K562 (cell line): Measurements from ENCODE around the gene PHC3. TPM values are rescaled to one million over a fixed set of nuclear protein-coding genes. Genes with fewer than 3 reads are reported as not detected.

Source experiments
- ATAC-seq: fragments of 200-7000 bp; cut with Tn5 transposase; 3 replicates; pipeline ENCODE4 v1.9.1; 2020; ENCODE audit warnings: moderate library complexity
- BruUV-seq: library from RNA; stranded (reverse); fragments of 400-500 nt; replicated peaks from 2 replicates; lab custom pipeline; 2021; lab: Mats Ljungman, UMichigan
- CTCF ChIA-PET: fragments of 300-600 bp; formaldehyde crosslinking; extraction: SDS; loops from one replicate; lab custom pipeline; 2021; ENCODE audit warnings: low intra/inter-chr PET ratio; lab: Yijun Ruan, JAX
- POLR2A ChIA-PET: fragments of 300-600, 350-650 bp; sonication (Branson Sonifier 250); formaldehyde crosslinking; extraction: SDS; loops from one replicate; lab custom pipeline; 2021; ENCODE audit warnings: antibody characterized with exemption, inconsistent platforms; lab: Yijun Ruan, JAX
- DNase-seq, 4 experiments: peaks; one replicate each; pipeline versions ENCODE4 v3.0.0 to v3.0.0-alpha.2; 2011 to 2018; ENCODE audit warnings: low spot score in 3 of 4, mixed read lengths in 3 of 4; ENCODE audit errors: extremely low read depth in 1 of 4
- FAIRE-seq: peaks from 2 replicates; lab custom pipeline; 2011; peaks lifted over from hg19 to GRCh38; lab: Jason Lieb, UNC
- H2AFZ ChIP-seq: 2 replicates; pipeline ENCODE4 v1.6.0; 2011; ENCODE audit warnings: low read depth, low read length, control low read depth, inconsistent platforms
- H3K27ac ChIP-seq: fragments of 200-600 bp; 3 replicates; pipeline ENCODE4 v1.8.0; 2011; ENCODE audit warnings: low read depth, mild to moderate bottlenecking, control low read depth, inconsistent platforms, low read length, moderate library complexity, mixed read lengths; ENCODE audit errors: extremely low read depth
- H3K27me3 ChIP-seq, 2 experiments: fragments of 300-600 bp in 1 of 2; 2 replicates in 1 of 2; 3 replicates in 1 of 2; pipeline versions ENCODE4 v1.6.0 to v1.8.0; 2011; ENCODE audit warnings: inconsistent platforms in 2 of 2, low read length in 2 of 2, mild to moderate bottlenecking in 1 of 2, mixed read lengths in 1 of 2, moderate library complexity in 1 of 2; ENCODE audit not compliant: control insufficient read depth in 2 of 2, insufficient read depth in 2 of 2
- H3K36me3 ChIP-seq: fragments of 300-600 bp; 3 replicates; pipeline ENCODE4 v1.8.0; 2011; ENCODE audit warnings: mild to moderate bottlenecking, low read length, inconsistent platforms; ENCODE audit not compliant: control insufficient read depth, insufficient read depth
- H3K4me1 ChIP-seq, 2 experiments: fragments of 200-600 bp in 1 of 2; replicated peaks in 1 of 2; 2 replicates in 1 of 2; 3 replicates in 1 of 2; pipeline versions ENCODE4 v1.5.1 to v1.8.0; 2011; ENCODE audit warnings: inconsistent platforms in 2 of 2, low read length in 2 of 2, mild to moderate bottlenecking in 1 of 2, mixed read lengths in 1 of 2, moderate library complexity in 1 of 2; ENCODE audit not compliant: control insufficient read depth in 2 of 2, insufficient read depth in 2 of 2
- H3K4me2 ChIP-seq: 2 replicates; pipeline ENCODE4 v1.6.1; 2011; ENCODE audit warnings: low read length, control low read depth, inconsistent platforms, mixed read lengths; ENCODE audit not compliant: insufficient read depth
- H3K4me3 ChIP-seq: fragments of 200-600 bp; sonication (generic), shearing (Covaris generic); 2 replicates; pipeline ENCODE4 v1.5.1; 2016; ENCODE audit warnings: control low read depth, inconsistent platforms
- H3K79me2 ChIP-seq: fragments of 200-600 bp; 3 replicates; pipeline ENCODE4 v1.8.0; 2011; ENCODE audit warnings: low read length, inconsistent platforms; ENCODE audit not compliant: control insufficient read depth, insufficient read depth
- H3K9ac ChIP-seq, 2 experiments: 2 replicates each; pipeline versions ENCODE4 v1.6.0 to v1.6.1; 2011; ENCODE audit warnings: low read depth in 2 of 2, low read length in 2 of 2, control low read depth in 1 of 2, inconsistent platforms in 1 of 2, mild to moderate bottlenecking in 1 of 2, mixed read lengths in 1 of 2; ENCODE audit not compliant: insufficient read depth in 1 of 2
- H3K9me1 ChIP-seq: one replicate; pipeline ENCODE4 v1.6.0; 2011; ENCODE audit warnings: inconsistent platforms, mild to moderate bottlenecking, low read length, moderate library complexity; ENCODE audit not compliant: control insufficient read depth, insufficient read depth
- H3K9me3 ChIP-seq: replicated peaks from 2 replicates; pipeline ENCODE4 v1.5.1; 2011; ENCODE audit warnings: low read depth, low read length, inconsistent platforms; ENCODE audit not compliant: control insufficient read depth, insufficient read depth
- H4K20me1 ChIP-seq: replicated peaks from 2 replicates; pipeline ENCODE4 v1.6.1; 2011; ENCODE audit warnings: low read length, inconsistent platforms, mixed read lengths; ENCODE audit not compliant: control insufficient read depth, insufficient read depth
- DMBX1 ChIP-seq: fragments of 250-450 bp; sonication (Bioruptor Pico); IDR thresholded peaks from 2 replicates; pipeline ENCODE4 v1.8.0; 2022; ENCODE audit warnings: inconsistent platforms, mild to moderate bottlenecking, moderate library complexity, borderline replicate concordance
- ETV1 ChIP-seq: fragments of 450-650 bp; conservative IDR thresholded peaks from 2 replicates; pipeline ENCODE4 v1.6.1; 2016; ENCODE audit warnings: missing genetic modification characterization, control low read depth, low read depth, missing compliant biosample characterization
- GTF2E2 ChIP-seq: fragments of 200-800 bp; sonication (Bioruptor generic); IDR thresholded peaks from 2 replicates; pipeline ENCODE4 v1.6.1; 2016; ENCODE audit warnings: missing genetic modification characterization, missing compliant biosample characterization
- NR1H2 ChIP-seq: sonication (generic); formaldehyde crosslinking; IDR thresholded peaks from 2 replicates; pipeline ENCODE4 v1.4.0; 2020; ENCODE audit warnings: mild to moderate bottlenecking, missing genetic modification reagents
- RAD51 ChIP-seq: fragments of 450-650 bp; IDR thresholded peaks from 2 replicates; pipeline ENCODE4 v1.7.1; 2016; ENCODE audit warnings: low read depth, mild to moderate bottlenecking, borderline replicate concordance
- SRF ChIP-seq, 2 experiments: fragments of 250-450, 450-650 bp in 1 of 2; sonication (Bioruptor Pico) in 1 of 2; sonication (generic) in 1 of 2; formaldehyde crosslinking; IDR thresholded peaks; 2 replicates each; pipeline versions ENCODE4 v1.5.0 to v1.5.1; 2020 to 2022; ENCODE audit warnings: mild to moderate bottlenecking in 1 of 2, missing genetic modification reagents in 1 of 2
- ZBED1 ChIP-seq: IDR thresholded peaks from 2 replicates; pipeline ENCODE4 v1.6.1; 2014
- ZNF408 ChIP-seq: fragments of 250-450 bp; sonication (Bioruptor Pico); IDR thresholded peaks from 2 replicates; pipeline ENCODE4 v1.4.0; 2020; ENCODE audit warnings: low read depth, mild to moderate bottlenecking, moderate library complexity
- ZSCAN29 ChIP-seq: fragments of 450-650 bp; IDR thresholded peaks from 2 replicates; pipeline ENCODE4 v1.6.1; 2017
- WGBS: fragments of 100-300 bp; shearing (Covaris generic); methylation state at CpG from one replicate; pipeline ENCODE4 v1.1.6; 2016; ENCODE audit warnings: low coverage, mixed read lengths; ENCODE audit not compliant: insufficient coverage; ENCODE audit errors: missing lambda C conversion rate; 5-methylcytosine and 5-hydroxymethylcytosine counted together
- in situ Hi-C: fragments of 300-500 bp; cut with MboI; formaldehyde crosslinking; loops from 4 replicates; pipeline ENCODE4 v1.15.0; 2018; ENCODE audit warnings: inconsistent platforms, mixed read lengths
- intact Hi-C: fragments of 100-400 bp; cut with micrococcal nuclease; formaldehyde crosslinking; loops from 2 replicates; pipeline ENCODE4 v1.14.2; 2022
- polyA plus RNA-seq, 8 experiments: library from polyadenylated mRNA; depleted of rRNA in 4 of 8; stranded (reverse) in 5 of 8; unstranded in 3 of 8; fragments of >200 nt; fragmentation: Nextera tagmentation in 2 of 8; fragmentation: Illumina TruSeq in 1 of 8; extraction: Ambion mirVana in 2 of 8; extraction: Trizol in 1 of 8; gene quantifications; 2 replicates each; pipeline versions ENCODE4 v1.2.1 to v1.2.3, GENCODE V29; 2011 to 2014; ENCODE audit warnings: inconsistent platforms in 1 of 8, missing spikeins in 1 of 8
- total RNA-seq, 7 experiments: library from RNA; depleted of rRNA in 6 of 7; stranded (reverse); fragments of >200 nt in 6 of 7; fragmentation: Illumina TruSeq in 2 of 7; extraction: Trizol in 2 of 7; gene quantifications; 2 replicates each; pipeline versions ENCODE4 v1.2.1 to v1.2.3, GENCODE V29; 2011 to 2021; ENCODE audit warnings: low replicate concordance in 1 of 7
- TF ChIP-seq, protein P1 (sequence below): sonication (generic); formaldehyde crosslinking; IDR thresholded peaks from 2 replicates; pipeline ENCODE4 v1.8.1; 2023; ENCODE audit warnings: mild to moderate bottlenecking, missing genetic modification reagents
- TF ChIP-seq, protein P2 (sequence below): fragments of 450-650 bp; formaldehyde crosslinking; conservative IDR thresholded peaks from 2 replicates; pipeline ENCODE4 v1.4.0; 2022; ENCODE audit warnings: mild to moderate bottlenecking, missing genetic modification characterization
- TF ChIP-seq, protein P3 (sequence below), 2 experiments: IDR thresholded peaks; 2 replicates each; pipeline ENCODE4 v1.6.1; 2012; ENCODE audit warnings: improper control_type of control experiment in 2 of 2, low read depth in 2 of 2, low read length in 2 of 2, borderline replicate concordance in 1 of 2
- TF ChIP-seq, protein P4 (sequence below): fragments of 250-450 bp; sonication (Bioruptor Pico); IDR thresholded peaks from 2 replicates; pipeline ENCODE4 v1.6.1; 2021; ENCODE audit warnings: mild to moderate bottlenecking
- TF ChIP-seq, protein P5 (sequence below): IDR thresholded peaks from 2 replicates; pipeline ENCODE4 v1.6.1; 2011; ENCODE audit warnings: borderline replicate concordance, low read depth, mild to moderate bottlenecking, moderate library complexity, low read length; ENCODE audit not compliant: insufficient read depth, poor library complexity, severe bottlenecking

Gene PHC3
- total and polyA plus RNA-seq, 9 of the 15 experiments (the other 6 are each of a cell fraction or from before 2014, with no cell fraction given), result 3.1 to 21.6 (median 10.5) TPM

DNA sequence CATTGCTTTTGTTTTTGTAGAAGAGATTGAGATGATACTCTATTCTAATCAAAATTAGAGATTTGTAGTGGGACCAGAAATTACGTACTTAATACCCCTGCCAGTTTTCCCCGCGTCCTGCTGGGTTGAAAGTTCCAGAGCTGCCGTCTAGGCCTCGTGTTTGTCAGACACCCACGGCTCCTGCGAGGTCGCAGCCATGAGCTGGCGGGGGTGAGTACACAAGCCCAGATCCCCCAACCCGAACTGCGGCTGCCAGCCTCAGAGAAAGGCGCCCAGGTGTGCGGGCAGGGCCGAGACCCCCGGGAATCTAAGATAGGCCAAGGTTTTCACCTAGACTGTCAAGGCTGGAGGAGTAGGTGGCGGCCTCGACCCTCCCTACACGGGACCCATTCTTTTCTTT lies 117.4 kb downstream of the PHC3 start:
- CTCF ChIA-PET, result no interaction called here
- H3K4me1 ChIP-seq, result no peaks in the 10 kb centered on the region
- no TSS peak for BruUV-seq
- H2AFZ ChIP-seq, result no peak overlapping the region
- H3K79me2 ChIP-seq, result no peaks in the 10 kb centered on the region
- DNase-seq (no peak), FAIRE-seq (no peak), ATAC-seq (no peak)
- no peaks in the 10 kb centered on the region for H3K9me3 ChIP-seq
- 78% methylated on average over 14 of the region's 18 CpGs for WGBS
- intact Hi-C loops (no loop called here), in situ Hi-C loops (no loop called here)
- TF ChIP-seq, protein P1, sequence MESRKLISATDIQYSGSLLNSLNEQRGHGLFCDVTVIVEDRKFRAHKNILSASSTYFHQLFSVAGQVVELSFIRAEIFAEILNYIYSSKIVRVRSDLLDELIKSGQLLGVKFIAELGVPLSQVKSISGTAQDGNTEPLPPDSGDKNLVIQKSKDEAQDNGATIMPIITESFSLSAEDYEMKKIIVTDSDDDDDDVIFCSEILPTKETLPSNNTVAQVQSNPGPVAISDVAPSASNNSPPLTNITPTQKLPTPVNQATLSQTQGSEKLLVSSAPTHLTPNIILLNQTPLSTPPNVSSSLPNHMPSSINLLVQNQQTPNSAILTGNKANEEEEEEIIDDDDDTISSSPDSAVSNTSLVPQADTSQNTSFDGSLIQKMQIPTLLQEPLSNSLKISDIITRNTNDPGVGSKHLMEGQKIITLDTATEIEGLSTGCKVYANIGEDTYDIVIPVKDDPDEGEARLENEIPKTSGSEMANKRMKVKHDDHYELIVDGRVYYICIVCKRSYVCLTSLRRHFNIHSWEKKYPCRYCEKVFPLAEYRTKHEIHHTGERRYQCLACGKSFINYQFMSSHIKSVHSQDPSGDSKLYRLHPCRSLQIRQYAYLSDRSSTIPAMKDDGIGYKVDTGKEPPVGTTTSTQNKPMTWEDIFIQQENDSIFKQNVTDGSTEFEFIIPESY (CRISPR knock-in tag), result no peak
- TF ChIP-seq, protein P2, sequence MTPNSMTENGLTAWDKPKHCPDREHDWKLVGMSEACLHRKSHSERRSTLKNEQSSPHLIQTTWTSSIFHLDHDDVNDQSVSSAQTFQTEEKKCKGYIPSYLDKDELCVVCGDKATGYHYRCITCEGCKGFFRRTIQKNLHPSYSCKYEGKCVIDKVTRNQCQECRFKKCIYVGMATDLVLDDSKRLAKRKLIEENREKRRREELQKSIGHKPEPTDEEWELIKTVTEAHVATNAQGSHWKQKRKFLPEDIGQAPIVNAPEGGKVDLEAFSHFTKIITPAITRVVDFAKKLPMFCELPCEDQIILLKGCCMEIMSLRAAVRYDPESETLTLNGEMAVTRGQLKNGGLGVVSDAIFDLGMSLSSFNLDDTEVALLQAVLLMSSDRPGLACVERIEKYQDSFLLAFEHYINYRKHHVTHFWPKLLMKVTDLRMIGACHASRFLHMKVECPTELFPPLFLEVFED (CRISPR knock-in tag), result no peak
- TF ChIP-seq, protein P3, sequence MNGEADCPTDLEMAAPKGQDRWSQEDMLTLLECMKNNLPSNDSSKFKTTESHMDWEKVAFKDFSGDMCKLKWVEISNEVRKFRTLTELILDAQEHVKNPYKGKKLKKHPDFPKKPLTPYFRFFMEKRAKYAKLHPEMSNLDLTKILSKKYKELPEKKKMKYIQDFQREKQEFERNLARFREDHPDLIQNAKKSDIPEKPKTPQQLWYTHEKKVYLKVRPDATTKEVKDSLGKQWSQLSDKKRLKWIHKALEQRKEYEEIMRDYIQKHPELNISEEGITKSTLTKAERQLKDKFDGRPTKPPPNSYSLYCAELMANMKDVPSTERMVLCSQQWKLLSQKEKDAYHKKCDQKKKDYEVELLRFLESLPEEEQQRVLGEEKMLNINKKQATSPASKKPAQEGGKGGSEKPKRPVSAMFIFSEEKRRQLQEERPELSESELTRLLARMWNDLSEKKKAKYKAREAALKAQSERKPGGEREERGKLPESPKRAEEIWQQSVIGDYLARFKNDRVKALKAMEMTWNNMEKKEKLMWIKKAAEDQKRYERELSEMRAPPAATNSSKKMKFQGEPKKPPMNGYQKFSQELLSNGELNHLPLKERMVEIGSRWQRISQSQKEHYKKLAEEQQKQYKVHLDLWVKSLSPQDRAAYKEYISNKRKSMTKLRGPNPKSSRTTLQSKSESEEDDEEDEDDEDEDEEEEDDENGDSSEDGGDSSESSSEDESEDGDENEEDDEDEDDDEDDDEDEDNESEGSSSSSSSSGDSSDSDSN (IDR thresholded peaks at IDR 0.05; ENCODE audit: borderline replicate concordance in 1 of 2, low read depth in 2 of 2, low read length in 2 of 2), result no peak
- TF ChIP-seq RAD51, result no peak
- no peak for TF ChIP-seq ZSCAN29
- TF ChIP-seq, protein P4, sequence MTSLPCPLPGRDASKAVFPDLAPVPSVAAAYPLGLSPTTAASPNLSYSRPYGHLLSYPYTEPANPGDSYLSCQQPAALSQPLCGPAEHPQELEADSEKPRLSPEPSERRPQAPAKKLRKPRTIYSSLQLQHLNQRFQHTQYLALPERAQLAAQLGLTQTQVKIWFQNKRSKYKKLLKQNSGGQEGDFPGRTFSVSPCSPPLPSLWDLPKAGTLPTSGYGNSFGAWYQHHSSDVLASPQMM (CRISPR knock-in tag), result no peak
- TF ChIP-seq DMBX1 (CRISPR knock-in tag), result no peak
- no peak for TF ChIP-seq NR1H2 (CRISPR knock-in tag)
- TF ChIP-seq ZBED1, result no peak
- no peak for TF ChIP-seq ETV1 (tag)
- TF ChIP-seq SRF (CRISPR knock-in tag; IDR thresholded peaks at IDR 0.05), result no peak
- TF ChIP-seq, protein P5, sequence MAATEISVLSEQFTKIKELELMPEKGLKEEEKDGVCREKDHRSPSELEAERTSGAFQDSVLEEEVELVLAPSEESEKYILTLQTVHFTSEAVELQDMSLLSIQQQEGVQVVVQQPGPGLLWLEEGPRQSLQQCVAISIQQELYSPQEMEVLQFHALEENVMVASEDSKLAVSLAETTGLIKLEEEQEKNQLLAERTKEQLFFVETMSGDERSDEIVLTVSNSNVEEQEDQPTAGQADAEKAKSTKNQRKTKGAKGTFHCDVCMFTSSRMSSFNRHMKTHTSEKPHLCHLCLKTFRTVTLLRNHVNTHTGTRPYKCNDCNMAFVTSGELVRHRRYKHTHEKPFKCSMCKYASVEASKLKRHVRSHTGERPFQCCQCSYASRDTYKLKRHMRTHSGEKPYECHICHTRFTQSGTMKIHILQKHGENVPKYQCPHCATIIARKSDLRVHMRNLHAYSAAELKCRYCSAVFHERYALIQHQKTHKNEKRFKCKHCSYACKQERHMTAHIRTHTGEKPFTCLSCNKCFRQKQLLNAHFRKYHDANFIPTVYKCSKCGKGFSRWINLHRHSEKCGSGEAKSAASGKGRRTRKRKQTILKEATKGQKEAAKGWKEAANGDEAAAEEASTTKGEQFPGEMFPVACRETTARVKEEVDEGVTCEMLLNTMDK, result no peak
- TF ChIP-seq GTF2E2 (tag), result no peak
- TF ChIP-seq ZNF408, result no peak
- no peak overlapping the region for H3K4me3 ChIP-seq
- no peaks in the 10 kb centered on the region for H3K36me3 ChIP-seq
- H3K9ac ChIP-seq, result no peak overlapping the region
- no peaks in the 10 kb centered on the region for H4K20me1 ChIP-seq
- POLR2A ChIA-PET, result no interaction called here
- H3K27ac ChIP-seq, result no peak overlapping the region
- H3K27me3 ChIP-seq, result no peaks in the 10 kb centered on the region
- no peaks in the 10 kb centered on the region for H3K9me1 ChIP-seq
- H3K4me2 ChIP-seq, result no peak overlapping the region
